Myocyte (in vitro differentiated cells): ENCODE results near the gene LRP2. TPM values are rescaled to one million over a fixed set of nuclear protein-coding genes. Genes with fewer than 3 reads are reported as not detected.
"Not testable (repeated sequence)": the region's sequence is repeated elsewhere in the genome, so short reads cannot be mapped to it uniquely, and the experiment has no call there.

ENCODE experiments used
- DNase-seq: peaks from one replicate; pipeline ENCODE4 v3.0.0-alpha.2; 2012; ENCODE audit warnings: low read depth
- total RNA-seq: library from RNA; depleted of rRNA; stranded (reverse); fragments of >200 nt; gene quantifications from 2 replicates; pipeline ENCODE4 v1.2.3, GENCODE V29; 2014

Gene LRP2
- total RNA-seq, 1 donor from 2014 or later: not detected

DNA sequence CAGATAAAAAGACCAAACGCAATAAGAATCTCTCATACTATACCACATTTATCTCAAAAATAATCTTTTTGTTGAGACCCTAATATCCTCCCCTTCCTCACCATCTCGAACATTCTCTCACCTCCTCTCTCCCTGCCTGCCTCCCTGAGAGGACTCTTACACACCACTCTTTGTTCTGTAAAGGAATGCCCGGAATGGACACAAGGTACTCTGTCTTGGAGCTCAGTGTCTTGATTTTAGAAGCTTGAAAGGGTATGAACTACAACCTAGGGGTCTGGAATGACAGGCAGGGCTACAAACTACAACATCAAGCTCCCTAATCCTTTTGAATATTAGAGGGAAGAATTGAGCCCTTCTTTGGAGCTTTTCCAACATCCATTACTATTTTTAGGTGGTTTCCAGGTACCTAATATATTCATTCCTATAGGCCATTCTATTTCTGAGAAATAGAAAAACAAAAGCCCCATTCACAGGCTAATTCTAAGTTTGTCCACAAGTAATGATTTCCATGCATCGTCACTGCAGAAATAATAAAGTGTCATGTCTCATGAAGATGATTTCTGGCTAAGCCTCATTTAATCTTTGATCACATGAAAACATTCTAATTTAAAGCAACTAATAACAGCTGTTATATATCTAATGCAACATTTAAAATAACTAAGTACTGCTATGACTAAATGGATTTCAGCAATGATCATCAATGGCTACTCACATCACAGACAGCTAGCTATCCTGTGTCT is 60.6 kb downstream of the LRP2 start:
- DNase-seq: no peak

GRCh38 chr2:169300636-169301530 is 61.5 kb downstream of the LRP2 start:
- no peak for DNase-seq

DNA sequence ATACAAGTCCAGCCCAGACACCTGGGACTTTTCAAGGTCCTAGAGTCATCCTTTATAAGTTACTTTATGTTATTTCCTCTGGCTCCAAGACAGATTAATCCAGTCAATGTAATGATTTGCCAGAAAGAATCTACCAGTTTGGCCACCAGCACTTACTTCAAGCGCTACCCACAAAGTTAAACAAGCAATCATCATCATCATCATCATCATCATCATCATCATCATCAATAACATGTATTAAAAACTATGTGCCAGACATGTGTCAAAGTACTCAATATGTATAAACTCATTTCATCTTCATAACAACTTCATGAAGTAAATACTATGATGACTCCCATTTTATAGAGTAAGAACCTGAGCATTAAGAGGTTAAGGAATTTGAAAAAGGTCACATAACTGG is 64.3 kb downstream of the LRP2 start:
- no peak for DNase-seq

GRCh38 chr2:169294001-169294675 is 68.2 kb downstream of the LRP2 start:
- no peak for DNase-seq

DNA sequence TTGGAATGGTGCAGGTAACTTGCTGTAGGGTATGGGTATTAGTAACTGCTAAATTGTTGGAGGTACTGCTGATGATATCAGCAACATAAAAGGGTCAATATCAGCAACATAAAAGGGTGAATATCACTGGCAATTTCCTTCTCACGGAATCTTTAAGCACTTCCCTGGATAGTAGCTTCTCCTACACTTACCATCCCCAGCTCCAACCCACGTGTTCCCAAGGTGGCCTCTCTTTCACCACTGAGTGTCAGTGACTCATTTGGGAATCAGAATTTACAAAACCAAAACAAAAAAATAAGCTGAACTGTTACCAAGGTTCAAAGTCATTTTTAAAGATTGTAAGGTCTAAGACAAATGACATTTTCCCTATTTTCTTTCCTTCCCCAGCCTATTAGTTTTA is 70.8 kb downstream of the LRP2 start:
- DNase-seq: peak; percentile 2

GRCh38 chr2:169290433-169290832 is 71.9 kb downstream of the LRP2 start:
- DNase-seq: no peak

GRCh38 chr2:169287666-169288065 is 74.7 kb downstream of the LRP2 start:
- DNase-seq: no peak

- no peak for DNase-seq
These were observed 75.6 kb downstream of the LRP2 start for GRCh38 chr2:169286624-169287231.

DNA sequence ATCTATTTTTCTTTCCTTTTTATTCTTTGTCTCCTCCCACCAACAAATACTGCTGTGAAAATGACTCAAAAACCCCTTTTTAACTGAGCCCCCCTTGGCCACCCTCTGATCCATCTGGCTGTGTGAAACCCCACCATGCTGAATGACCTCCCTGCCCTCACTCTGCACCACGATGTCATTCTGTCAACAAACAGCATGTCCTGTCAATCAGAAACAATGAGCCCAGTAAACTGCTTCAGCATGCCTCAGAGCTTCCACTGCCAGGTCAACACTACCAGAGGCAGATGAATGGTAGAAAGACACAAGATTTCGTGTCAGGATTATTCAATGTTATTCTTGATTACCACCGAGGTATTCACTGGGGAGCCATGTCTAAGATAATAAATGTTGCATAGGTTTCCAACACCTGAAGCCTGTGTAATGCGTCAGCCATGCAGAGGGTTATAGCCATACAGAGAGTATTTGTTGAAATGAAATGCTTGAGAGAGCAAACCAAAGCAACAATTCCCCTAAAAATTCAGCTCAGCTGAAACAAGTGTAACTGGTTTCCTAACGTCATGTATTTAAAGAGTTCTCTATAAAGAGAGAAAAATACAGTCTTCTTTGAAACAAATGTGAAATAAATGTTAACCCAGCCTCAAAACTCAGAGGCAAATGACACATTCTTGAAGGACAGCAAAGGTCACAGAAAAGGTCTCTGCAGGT is 76.7 kb downstream of the LRP2 start:
- peak; percentile 1 for DNase-seq

- no peak for DNase-seq
These were observed 81.8 kb downstream of the LRP2 start for GRCh38 chr2:169280502-169280901.

- peak; percentile 11 for DNase-seq
These were observed 86.5 kb downstream of the LRP2 start for GRCh38 chr2:169275696-169276444.

DNA sequence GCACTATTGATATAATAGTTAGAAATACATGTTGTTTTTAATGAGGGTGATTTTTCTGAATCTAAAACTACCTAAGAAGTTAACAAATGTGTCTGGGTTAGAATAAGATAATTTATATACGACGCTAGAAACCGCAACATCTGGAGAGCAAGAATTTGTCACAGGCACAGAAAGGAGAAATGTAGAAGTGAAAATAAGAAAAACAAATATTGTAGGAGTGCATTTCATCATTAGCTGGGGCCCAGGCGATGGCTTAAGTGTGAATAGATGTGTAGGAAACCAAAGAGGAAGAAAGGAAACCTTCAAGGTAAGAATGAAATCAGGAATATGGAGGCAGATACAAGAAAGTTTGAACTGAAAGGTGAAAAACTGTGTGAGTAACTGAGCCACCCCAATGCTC is 90.3 kb downstream of the LRP2 start:
- no peak for DNase-seq

DNA sequence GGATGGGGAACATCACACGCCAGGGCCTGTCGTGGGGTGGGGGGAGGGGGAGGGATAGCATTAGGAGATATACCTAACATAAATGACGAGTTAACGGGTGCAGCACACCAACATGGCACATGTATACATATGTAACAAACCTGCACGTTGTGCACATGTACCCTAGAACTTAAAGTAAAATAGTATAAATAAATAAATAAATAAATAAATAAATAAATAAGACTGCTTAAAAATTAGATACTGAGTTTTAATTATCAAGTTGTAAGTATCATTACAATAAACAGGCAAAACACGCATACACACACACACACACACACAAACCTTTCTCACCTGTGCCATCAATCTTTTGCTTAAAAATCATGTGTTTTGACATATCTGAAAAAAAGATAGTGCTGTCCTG is 91.8 kb downstream of the LRP2 start:
- DNase-seq: not testable (repeated sequence)

GRCh38 chr2:169265591-169265990 is 96.7 kb downstream of the LRP2 start:
- no peak for DNase-seq

DNA sequence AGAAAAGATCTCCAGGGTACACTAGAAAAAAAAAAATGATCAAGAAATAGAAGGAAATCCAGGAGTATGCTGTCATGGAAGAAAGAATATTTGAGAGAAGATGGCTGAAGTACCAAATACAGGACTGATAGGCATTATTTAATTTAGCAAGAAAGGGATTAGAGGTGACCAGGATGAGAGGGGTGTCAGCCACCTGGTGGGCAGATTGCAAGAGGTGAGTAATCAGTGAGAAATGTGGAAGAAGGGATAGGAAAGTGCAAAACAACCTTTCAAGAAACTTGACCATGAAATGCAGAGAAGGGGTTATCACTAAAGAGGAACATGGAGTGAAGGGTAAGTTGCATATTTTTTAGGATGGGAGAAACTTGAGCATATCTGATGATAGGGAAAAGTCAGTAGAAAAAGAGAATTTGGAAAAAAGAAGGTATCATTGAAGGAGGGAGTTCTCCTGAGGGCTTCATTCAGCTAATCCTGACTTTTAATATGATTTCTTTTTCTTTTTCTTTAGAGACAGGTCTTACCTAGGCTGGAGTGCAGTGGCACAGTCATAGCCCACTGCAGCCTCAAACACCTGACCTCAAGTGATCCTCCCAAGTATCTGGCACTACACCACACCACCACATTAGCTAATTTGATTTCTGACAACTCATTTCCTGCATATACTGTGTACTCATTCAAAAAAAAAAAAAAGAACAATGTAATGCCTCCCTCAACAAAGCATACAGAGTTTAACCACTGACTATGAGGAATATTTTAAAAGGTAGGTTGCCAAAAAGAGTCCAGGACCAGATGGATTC is 101.3 kb downstream of the LRP2 start:
- no peak for DNase-seq

DNA sequence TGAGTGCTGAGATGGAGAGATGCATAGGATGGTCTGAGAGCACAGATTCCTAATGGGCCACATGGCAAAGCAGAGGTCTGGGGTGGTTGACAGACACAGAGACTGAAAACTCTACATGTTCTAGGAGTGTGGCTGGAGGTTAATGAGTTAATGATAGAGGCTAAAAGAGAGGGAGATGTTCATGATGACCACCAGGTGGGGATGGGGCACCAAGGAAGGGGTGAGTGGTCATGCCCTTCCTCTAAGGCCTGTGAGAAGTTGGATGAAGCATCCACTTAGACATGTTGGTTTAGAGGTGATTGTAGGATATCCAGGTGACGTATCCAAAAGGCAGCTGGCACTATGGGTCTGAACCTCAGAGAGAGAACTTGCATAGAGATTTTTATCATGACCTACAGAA is 102.1 kb downstream of the LRP2 start:
- no peak for DNase-seq

DNA sequence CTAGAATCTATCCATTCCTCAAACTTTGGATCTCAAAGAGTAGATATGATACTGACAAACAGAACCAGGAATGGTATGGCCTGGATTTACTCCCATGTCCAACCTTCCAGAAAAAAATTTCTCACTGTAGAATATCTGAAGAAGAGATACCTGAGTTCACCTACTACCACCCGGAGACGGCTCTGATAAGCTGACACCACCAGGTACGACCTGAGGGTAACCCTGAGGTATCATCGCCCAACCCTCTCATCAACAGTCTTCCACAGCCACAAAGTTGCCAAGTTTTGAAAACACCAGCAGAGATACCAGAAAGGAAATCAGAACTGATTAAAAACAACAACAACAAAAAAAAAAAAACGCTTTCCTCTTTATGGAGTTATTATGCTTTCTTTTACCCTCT is 102.9 kb downstream of the LRP2 start:
- no peak for DNase-seq

DNA sequence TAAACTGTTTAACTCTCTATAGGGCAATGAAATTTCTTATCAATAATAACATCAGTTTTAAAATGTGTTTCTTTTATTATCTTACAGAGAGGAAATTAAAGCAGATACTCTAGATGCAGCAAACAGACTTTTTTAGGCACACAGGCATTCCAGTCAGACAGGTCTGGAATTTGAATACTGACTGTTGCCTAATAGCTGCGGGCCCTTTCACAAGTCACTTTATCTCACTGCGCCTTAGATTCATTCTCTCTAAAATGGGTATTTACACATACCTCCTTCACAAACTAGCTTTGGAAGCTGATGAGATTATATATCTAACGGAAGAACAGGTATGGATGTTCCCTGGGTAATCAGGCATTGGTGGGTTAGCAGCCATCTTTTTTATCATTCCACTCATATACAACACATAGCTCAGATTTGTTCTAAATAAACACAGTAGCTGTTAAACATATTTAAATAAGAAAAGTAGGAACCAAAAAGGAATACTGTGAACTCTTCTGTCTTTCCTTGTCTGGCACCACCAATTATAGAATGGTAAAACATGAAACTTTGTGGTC is 104.2 kb downstream of the LRP2 start:
- DNase-seq: no peak

DNA sequence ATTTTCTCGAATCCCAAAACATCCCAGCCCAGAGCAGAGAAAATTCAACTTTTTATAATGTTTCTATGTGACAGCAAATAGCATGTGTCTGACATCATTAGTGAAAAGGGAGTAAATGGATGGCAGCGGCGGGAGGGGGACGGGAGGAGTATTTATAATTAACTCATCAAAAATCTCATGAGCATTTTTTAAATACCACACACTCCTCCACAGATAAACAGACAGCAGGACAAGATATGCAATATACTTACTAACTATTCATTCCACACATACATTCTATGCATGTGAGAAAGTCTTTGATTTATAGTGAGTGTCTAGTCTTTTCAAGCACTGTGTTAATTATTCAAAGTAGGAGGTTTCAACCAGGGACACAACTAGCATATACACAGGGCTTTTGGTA is 107.6 kb downstream of the LRP2 start:
- no peak for DNase-seq
